ENCODE measurements around the gene ASS1.
A peak's percentile ranks its signal among the peaks of the same experiment; 100 is the strongest.

ASS1 gene

GRCh38 chr9:130531670-130532069 lies 86.9 kb downstream of the ASS1 start:
- ChIA-PET CTCF (interaction anchor here (0.7 to 1.4 kb wide), 2 partner anchors 49 to 83 kb away, joined by 3 read pairs; no protein-coding TSS in a partner anchor), POLR2A (no interaction called here)
- H3K4me3 ChIP-seq (ENCODE audit: low read depth, low read length): no peak overlapping the region
- no peak for DNase-seq (ENCODE audit: low read depth, low spot score)
- TF ChIP-seq, protein P1, sequence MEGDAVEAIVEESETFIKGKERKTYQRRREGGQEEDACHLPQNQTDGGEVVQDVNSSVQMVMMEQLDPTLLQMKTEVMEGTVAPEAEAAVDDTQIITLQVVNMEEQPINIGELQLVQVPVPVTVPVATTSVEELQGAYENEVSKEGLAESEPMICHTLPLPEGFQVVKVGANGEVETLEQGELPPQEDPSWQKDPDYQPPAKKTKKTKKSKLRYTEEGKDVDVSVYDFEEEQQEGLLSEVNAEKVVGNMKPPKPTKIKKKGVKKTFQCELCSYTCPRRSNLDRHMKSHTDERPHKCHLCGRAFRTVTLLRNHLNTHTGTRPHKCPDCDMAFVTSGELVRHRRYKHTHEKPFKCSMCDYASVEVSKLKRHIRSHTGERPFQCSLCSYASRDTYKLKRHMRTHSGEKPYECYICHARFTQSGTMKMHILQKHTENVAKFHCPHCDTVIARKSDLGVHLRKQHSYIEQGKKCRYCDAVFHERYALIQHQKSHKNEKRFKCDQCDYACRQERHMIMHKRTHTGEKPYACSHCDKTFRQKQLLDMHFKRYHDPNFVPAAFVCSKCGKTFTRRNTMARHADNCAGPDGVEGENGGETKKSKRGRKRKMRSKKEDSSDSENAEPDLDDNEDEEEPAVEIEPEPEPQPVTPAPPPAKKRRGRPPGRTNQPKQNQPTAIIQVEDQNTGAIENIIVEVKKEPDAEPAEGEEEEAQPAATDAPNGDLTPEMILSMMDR (IDR thresholded peaks at IDR 0.05; ENCODE audit: insufficient read depth, low read length, missing control alignments): no peak

DNA sequence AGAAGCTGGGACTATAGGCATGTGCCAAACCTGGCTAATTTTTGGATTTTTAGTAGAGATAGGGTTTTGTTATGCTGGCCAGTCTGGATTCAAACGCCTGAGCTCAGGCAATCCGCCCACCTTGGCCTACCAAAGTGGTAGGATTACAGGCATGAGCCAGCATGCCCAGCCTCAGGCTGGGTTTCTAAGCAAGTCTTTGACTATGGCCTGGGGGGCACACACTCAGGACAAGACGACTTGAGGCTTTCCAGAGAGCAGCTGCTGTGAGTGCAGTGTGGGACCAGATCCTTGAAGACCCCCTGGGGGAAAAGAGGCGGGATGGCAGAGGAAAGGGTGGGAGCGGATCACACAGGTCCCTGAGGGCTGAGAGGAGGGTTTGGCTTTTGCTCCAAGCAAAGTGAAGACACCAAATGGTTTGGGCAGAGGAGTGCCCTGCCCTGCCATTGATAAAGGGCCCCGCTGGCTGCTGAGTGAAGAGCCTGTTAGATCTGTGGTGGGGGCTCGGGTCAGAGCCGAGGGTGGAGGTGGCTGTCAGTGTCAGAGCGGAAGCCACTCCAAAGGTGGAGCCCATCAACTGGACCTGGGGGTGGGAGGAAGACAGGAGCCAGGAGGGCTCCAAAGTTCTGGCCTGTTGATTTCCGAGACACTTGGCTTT lies 87.8 kb downstream of the ASS1 start:
- DNase-seq (ENCODE audit: low read depth, low spot score): no peak
- ChIA-PET POLR2A (no interaction called here), CTCF (interaction anchor here (0.7 kb wide), 1 partner anchor 84 kb away, joined by 3 read pairs; no protein-coding TSS in a partner anchor)
- no peak overlapping the region for H3K4me3 ChIP-seq (ENCODE audit: low read depth, low read length)
- TF ChIP-seq, protein P1 (IDR thresholded peaks at IDR 0.05; ENCODE audit: insufficient read depth, low read length, missing control alignments): no peak

DNA sequence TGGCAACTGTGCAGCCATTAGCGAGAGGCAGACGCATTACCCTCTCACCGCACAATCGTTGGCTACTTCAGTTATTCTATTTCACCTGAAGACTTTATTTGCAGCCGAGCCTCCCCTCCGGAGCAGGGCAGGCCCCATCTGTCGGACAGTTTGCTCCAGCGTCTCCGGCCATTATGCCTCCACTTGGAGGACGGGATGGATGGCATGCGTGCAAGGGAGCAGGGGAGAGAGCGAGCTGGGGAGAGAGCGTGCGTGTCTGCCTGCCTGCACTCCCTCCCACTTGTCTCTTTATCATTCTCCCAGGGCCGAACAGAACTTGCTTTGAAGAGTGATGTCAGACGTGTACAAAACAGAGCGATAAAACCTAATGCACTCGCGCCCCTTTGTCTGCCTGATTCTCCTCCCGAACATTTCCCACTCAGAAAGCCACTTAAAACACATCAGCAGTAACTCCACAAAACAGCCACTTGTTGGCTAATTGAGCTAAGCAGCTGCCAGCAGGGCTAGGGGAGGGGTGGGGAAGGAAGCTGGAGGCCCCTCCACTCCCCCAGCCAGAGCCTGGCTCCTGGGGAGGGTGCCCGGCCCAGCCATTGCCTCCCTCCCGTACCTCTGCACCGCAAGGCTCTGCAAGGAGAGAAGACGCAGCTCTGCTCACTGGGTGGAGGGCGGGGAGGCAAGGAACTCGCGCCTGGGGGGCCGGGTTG lies 91.2 kb downstream of the ASS1 start:
- ChIA-PET CTCF (interaction anchor here (1.1 to 2.1 kb wide), 2 partner anchors 147 to 193 kb away, joined by 3 to 7 read pairs; no protein-coding TSS in a partner anchor), POLR2A (no interaction called here)
- TF ChIP-seq, protein P1 (IDR thresholded peaks at IDR 0.05; ENCODE audit: insufficient read depth, low read length, missing control alignments): no peak
- DNase-seq (ENCODE audit: low read depth, low spot score): no peak
- peak overlapping the region; percentile 40 for H3K4me3 ChIP-seq (ENCODE audit: low read depth, low read length)

DNA sequence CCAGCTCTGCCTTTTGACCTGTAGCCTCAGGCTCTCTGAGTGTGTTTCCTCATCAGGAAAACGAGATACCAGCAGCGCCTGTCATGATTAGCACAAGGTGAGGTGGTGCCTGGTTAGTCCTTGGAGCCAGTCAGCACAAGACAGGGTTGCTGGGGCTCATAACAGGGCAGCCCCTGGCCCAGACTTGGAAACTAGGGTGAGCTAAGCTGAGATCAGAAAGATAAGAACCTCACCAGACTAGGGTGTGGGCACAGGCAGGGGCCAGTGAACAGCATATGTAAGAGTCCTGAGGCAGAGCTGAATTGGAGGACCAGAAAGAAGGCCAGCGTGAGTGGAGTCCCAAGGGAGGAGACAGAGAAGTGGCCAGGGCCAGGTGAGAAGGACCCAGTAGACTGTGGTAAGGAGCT lies 91.9 kb downstream of the ASS1 start:
- ChIA-PET POLR2A (no interaction called here), CTCF (interaction anchor here (1.1 to 2.1 kb wide), 2 partner anchors 146 to 194 kb away, joined by 3 to 7 read pairs; no protein-coding TSS in a partner anchor)
- no peak overlapping the region for H3K4me3 ChIP-seq (ENCODE audit: low read depth, low read length)
- TF ChIP-seq, protein P1 (IDR thresholded peaks at IDR 0.05; ENCODE audit: insufficient read depth, low read length, missing control alignments): no peak
- DNase-seq (ENCODE audit: low read depth, low spot score): no peak

GRCh38 chr9:130537346-130538050 lies 92.7 kb downstream of the ASS1 start:
- POLR2A ChIA-PET: no interaction called here
- DNase-seq (ENCODE audit: low read depth, low spot score): no peak
- CTCF ChIA-PET: interaction anchor here (2.1 kb wide), 1 partner anchor 145 kb away, joined by 7 read pairs; no protein-coding TSS in a partner anchor
- no peak overlapping the region for H3K4me3 ChIP-seq (ENCODE audit: low read depth, low read length)
- TF ChIP-seq, protein P1 (IDR thresholded peaks at IDR 0.05; ENCODE audit: insufficient read depth, low read length, missing control alignments): no peak

All from AG04449 (cell line).